CD4-positive, CD25-positive, alpha-beta regulatory T cell (primary cell): Measurements from ENCODE around the gene HIKESHI. TPM values are rescaled to one million over a fixed set of nuclear protein-coding genes. Genes with fewer than 3 reads are reported as not detected.

ENCODE experiments used
- polyA plus RNA-seq, 4 donors: library from polyadenylated mRNA; unstranded; fragments of 300-500 nt; fragmentation: Illumina TruSeq; gene quantifications; one replicate each; pipeline ENCODE4 v1.2.3, GENCODE V29; 2021
- total RNA-seq: library from RNA; stranded (reverse); gene quantifications from one replicate; pipeline ENCODE4 v1.2.3, GENCODE V29; 2022

The HIKESHI gene
- total and polyA plus RNA-seq, 5 donors from 2014 or later, result 21.8 to 124 (median 92.1) TPM

Other genes starting within 250 kb of the HIKESHI start
- gene PICALM, start 233.2 kb upstream of the HIKESHI start, total RNA-seq, result 194 TPM
- gene PICALM, start 233.2 kb upstream of the HIKESHI start, polyA plus RNA-seq, result 10 to 100 TPM; 19.9 to 25.8 (median 23.2) TPM
- gene EED, start 57.5 kb upstream of the HIKESHI start, total RNA-seq, result 65.7 TPM
- gene EED, start 57.5 kb upstream of the HIKESHI start, polyA plus RNA-seq, result 10 to 100 TPM; 23.7 to 30.8 (median 29.5) TPM
- 0.96 TPM for gene CCDC81, start 72.6 kb downstream of the HIKESHI start, total RNA-seq
- gene CCDC81, start 72.6 kb downstream of the HIKESHI start, polyA plus RNA-seq, result not detected